IPS-NIHi7 (cell line): Measurements from ENCODE around the gene CDX2.

Source experiments
- DNase-seq: peaks from one replicate; pipeline ENCODE4 v3.0.0; 2012; ENCODE audit warnings: mixed read lengths; ENCODE audit errors: extremely low spot score

Gene CDX2

DNA sequence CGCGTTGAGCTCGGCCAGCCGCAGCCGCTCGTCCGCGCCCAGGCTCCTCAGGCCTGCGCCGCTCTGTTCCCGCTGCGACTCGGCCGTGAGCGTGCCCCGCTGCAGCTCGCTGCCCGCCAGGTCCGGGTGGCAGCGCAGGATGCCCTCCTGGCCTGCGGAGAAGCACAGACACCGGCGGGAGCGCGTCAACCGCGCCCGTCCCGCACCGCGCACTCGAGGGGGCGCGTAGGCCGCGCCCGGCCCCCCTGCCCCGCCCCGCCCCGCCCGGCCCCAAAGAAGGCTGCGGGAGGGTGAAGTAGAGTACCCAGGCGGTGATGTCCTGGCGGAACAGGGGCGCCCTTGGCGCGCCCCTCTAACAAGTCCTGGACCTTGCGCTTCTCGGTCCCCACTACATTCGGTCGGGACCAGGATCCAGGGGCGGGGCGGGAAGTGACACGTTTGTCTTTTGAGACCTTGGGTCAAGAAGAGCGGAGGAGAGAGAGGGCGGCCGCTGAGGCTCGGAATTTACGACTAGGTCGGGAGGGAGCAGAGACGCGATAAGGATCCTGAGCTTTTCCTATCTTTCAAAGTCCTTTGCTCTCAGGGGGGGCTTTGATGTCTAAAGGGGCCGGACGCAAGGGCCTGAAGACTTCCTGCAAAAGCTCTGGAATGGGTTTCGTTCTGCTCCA, 9.3 kb upstream of the CDX2 start:
- DNase-seq: peak; percentile 59

- DNase-seq: peak; percentile 41
These were observed 8.6 kb upstream of the CDX2 start for GRCh38 chr13:27977476-27978300.

- DNase-seq: no peak
These were observed 7.4 kb upstream of the CDX2 start for GRCh38 chr13:27976362-27977091.

GRCh38 chr13:27975564-27976361, 6.6 kb upstream of the CDX2 start:
- no peak for DNase-seq

DNA sequence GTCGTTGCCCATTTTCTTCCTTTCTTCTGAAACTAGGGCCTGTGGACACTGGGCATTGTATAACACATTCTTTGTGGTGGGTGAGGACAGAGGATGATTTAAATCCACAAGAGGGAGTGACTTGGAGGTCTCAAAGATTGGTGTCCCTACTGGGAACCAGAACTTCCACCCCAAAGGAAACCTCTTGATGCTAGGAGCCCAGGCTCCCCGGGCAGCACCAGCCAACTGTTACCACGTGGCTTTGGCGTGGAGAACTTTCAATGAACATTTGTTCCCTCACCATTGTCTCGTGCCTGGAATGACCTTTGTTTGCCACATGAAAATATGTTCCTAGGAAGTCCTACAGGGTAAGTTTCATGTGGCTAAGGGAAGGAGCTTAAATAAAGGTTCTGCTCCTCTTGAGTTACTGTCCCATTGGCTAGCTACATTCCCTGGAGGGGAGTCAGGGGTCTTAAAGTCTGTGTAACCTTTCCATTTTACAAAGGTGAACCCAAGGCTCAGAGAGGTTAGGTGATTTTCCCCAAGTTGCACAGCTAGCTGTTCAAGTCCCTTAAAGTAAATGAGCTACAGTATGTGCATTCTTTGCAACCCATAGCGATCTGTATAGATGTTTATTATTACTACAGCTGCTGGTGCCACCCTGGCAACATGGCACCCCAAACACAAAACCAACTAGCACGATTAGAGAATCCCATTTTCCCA, 5.0 kb upstream of the CDX2 start:
- no peak for DNase-seq

- DNase-seq: no peak
These were observed 4.2 kb upstream of the CDX2 start for GRCh38 chr13:27973291-27973690.

GRCh38 chr13:27972478-27972820, 3.3 kb upstream of the CDX2 start:
- DNase-seq: no peak

- no peak for DNase-seq
These were observed 2.8 kb upstream of the CDX2 start for GRCh38 chr13:27971776-27972477.

DNA sequence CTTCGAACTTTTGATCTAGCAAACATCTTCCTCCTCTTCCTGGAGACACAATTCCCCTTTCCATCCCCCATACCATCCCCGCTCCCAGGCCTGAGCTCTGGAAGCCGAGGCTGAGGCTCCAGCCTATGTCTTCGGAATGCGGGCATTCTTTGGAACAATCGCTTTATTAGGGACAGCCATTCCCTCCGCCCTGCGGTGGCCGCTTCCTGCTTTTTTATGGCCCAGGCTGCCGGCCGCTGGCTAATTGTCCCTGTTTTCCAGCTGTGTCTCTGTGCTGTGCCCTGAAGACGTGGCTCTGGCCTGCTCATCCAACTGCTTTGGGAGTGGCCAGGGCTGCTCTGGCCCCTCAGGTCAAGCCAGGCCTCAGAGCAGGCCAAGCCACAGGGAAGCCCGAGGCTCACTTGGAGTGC, 2.1 kb upstream of the CDX2 start:
- peak; percentile 63 for DNase-seq

DNA sequence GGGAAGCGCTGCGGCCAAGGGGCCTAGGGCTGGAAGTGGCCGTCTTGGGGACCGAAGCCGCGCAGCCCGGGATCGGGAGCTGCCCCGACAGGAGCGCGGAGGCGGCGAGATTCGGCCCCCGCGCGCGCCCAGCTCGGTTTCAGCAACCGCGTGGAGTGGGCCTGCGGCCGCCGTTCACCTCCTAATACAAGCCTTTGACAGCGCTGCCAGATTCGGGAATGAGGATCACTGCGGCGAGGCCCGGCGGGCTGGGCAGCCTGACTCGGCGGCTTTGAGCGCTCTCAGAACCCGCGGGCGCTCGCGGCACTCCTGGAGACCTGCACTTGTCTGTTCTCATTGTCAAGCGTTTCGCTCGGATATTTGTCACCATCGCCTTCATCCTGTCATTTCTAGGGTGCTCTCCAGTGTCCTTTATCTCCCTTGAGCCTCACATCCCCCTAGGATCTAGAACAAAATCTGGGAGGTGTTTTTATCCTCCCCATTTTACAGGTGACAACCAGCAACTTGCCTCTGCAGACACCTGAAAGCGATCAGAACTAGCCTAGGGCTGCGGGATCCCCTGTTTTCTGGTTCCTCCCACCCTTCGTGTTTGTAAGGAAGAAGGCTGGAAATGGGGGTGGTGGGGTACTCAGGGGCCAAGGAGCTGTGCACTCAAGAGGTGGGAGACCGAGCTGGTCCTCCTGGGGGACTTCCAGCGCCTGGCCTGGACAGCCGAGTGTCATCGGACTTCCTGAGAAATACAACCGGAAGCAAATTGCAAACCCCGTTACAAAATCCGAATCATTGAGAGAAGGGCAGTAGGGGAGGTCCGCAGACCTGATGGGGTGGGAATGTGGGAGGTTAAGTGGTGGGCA, 1.5 kb upstream of the CDX2 start:
- DNase-seq: no peak

- no peak for DNase-seq
These were observed 733 bp upstream of the CDX2 start for GRCh38 chr13:27969866-27970229.

GRCh38 chr13:27968316-27969081, 616 bp downstream of the CDX2 start:
- DNase-seq: no peak

- DNase-seq: no peak
These were observed 1.3 kb downstream of the CDX2 start for GRCh38 chr13:27967736-27968315.

GRCh38 chr13:27967203-27967735, 1.8 kb downstream of the CDX2 start:
- no peak for DNase-seq

- peak; percentile 52 for DNase-seq
These were observed 2.4 kb downstream of the CDX2 start for GRCh38 chr13:27966641-27967202.

- peak; percentile 66 for DNase-seq
These were observed 3.1 kb downstream of the CDX2 start for GRCh38 chr13:27965740-27966640.

DNA sequence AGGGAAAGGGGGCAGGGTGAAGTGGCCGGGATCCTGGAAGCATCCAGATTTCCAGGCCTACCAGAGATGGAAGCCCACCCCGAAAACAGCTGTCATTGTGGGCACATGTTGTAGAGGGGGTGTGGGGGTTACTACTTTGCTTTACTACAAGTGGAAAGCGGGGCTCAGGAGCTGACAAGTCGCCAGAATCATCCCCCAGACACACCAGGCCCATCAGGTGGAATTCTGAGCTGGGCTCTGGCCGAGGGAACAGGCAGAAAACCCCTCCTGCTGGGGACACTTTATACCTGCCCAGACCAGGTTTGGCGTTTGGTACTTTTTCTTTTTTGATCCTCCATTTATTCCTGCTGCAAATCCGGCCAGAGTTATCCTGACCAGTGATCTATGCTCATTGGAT, 3.8 kb downstream of the CDX2 start:
- no peak for DNase-seq
